ENCODE data around the gene TEPSIN. TPM values are rescaled to one million over a fixed set of nuclear protein-coding genes. Genes with fewer than 3 reads are reported as not detected.

TEPSIN gene
- total and polyA plus RNA-seq, 2 of the 13 experiments (the other 11 are each of a cell fraction or from before 2014, with no cell fraction given) = 16.1 to 18.8 TPM

DNA sequence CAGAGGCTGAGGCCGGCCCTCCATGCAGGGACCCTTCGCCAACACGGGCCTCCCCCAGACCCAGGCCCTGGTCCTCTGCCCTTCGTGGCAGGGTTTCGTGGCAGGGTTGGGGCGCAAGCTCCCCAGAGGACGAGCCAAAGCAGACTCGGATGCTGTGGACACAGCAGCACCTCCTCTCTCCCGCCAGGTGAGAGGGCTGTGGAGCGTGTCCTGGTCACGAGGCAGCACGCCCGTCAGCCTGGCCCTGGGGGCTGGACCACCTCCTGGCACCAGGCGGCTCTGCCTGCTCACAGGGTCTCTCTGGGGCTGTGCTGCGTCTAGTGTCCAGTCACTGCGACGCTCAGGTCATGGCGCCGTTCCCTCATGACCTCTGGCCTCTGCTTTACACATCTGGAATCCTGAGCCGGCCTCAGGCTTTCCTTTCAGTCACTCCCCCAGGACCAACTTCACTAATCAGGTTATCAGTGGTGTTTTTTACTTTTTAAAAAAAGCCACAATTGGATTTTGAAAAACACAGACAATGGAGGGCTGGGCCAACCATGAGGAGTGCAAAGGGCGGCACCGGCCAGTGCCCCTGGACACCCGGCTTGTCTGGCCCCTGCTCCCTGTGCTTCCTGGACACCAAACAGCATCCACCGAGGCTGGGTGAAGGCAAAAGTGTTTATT lies 5.6 kb upstream of the TEPSIN start (continued):
- no peak for TF ChIP-seq USF2 (IDR thresholded peaks at IDR 0.05; ENCODE audit: low read depth, low read length)
- TF ChIP-seq USF2 (CRISPR knock-in tag; IDR thresholded peaks at IDR 0.05; ENCODE audit: borderline replicate concordance) = no peak
- TF ChIP-seq ZNF564 (CRISPR knock-in tag; IDR thresholded peaks at IDR 0.05) = no peak
- TF ChIP-seq KLF13 (CRISPR knock-in tag; IDR thresholded peaks at IDR 0.05) = no peak
- TF ChIP-seq HES4 (CRISPR knock-in tag; IDR thresholded peaks at IDR 0.05; ENCODE audit: borderline replicate concordance) = 0 out of 2 replicates have a peak, but pooled peaks have one; percentile 21
- TF ChIP-seq IKZF5 (CRISPR knock-in tag; IDR thresholded peaks at IDR 0.05) = no peak
- TF ChIP-seq ZNF138 (CRISPR knock-in tag; IDR thresholded peaks at IDR 0.05; ENCODE audit: low read depth) = no peak
- no peak for TF ChIP-seq GLI4 (CRISPR knock-in tag; IDR thresholded peaks at IDR 0.05; ENCODE audit: borderline replicate concordance)
- no peak for TF ChIP-seq SRSF9 (IDR thresholded peaks at IDR 0.05; ENCODE audit: borderline replicate concordance, insufficient read depth, low read depth, low read length, poor library complexity, severe bottlenecking)
- no peak for TF ChIP-seq HDAC1 (CRISPR knock-in tag; IDR thresholded peaks at IDR 0.05)
- no peak for TF ChIP-seq ZNF274 (CRISPR knock-in tag; IDR thresholded peaks at IDR 0.05)
- TF ChIP-seq ATF7-NPFF (CRISPR knock-in tag; IDR thresholded peaks at IDR 0.05; ENCODE audit: low read depth) = peak; percentile 85
- 0 out of 2 replicates have a peak, but pooled peaks have one; percentile 28 for TF ChIP-seq DPF2 (CRISPR knock-in tag; IDR thresholded peaks at IDR 0.05; ENCODE audit: borderline replicate concordance, low read depth)
- no peak for TF ChIP-seq CREBL2 (CRISPR knock-in tag; IDR thresholded peaks at IDR 0.05; ENCODE audit: borderline replicate concordance)
- TF ChIP-seq ZNF34 (CRISPR knock-in tag; IDR thresholded peaks at IDR 0.05; ENCODE audit: borderline replicate concordance) = no peak
- TF ChIP-seq ZSCAN25 (CRISPR knock-in tag; IDR thresholded peaks at IDR 0.05) = no peak
- peak; percentile 16; the same call in 1 of the 2 replicates for TF ChIP-seq ZNF782 (CRISPR knock-in tag; IDR thresholded peaks at IDR 0.05; ENCODE audit: borderline replicate concordance)
- TF ChIP-seq ZSCAN9 (CRISPR knock-in tag; IDR thresholded peaks at IDR 0.05; ENCODE audit: borderline replicate concordance) = no peak
- no peak for TF ChIP-seq ZNF770 (CRISPR knock-in tag; IDR thresholded peaks at IDR 0.05)
- TF ChIP-seq E2F2 (CRISPR knock-in tag; IDR thresholded peaks at IDR 0.05; ENCODE audit: borderline replicate concordance) = no peak
- TF ChIP-seq ELF1 (CRISPR knock-in tag; IDR thresholded peaks at IDR 0.05) = no peak
- TF ChIP-seq ZNF343 (CRISPR knock-in tag; IDR thresholded peaks at IDR 0.05) = 0 out of 2 replicates have a peak, but pooled peaks have one; percentile 48
